KBM-7 (cell line): Measurements from ENCODE around the gene LMO1.

Experiments used
- DNase-seq: peaks from one replicate; pipeline ENCODE4 v3.0.0-alpha.2; 2015
- in situ Hi-C: fragments of 300-500 bp; cut with MboI; formaldehyde crosslinking; loops from 2 replicates; pipeline ENCODE4 v1.14.3; 2020; ENCODE audit warnings: low sequenced_read_pairs, low pct_unique_long_range_greater_than_20kb, mixed read lengths

Gene LMO1

GRCh38 chr11:8220261-8221045 lies 43.2 kb downstream of the LMO1 start:
- in situ Hi-C loops = no loop called here
- no peak for DNase-seq

GRCh38 chr11:8219257-8220021 lies 44.2 kb downstream of the LMO1 start:
- in situ Hi-C loops = no loop called here

GRCh38 chr11:8218840-8219239 lies 44.8 kb downstream of the LMO1 start:
- no peak for DNase-seq
- in situ Hi-C loops = no loop called here

More at GRCh38 chr11:8219257-8220021, 44.2 kb downstream of the LMO1 start:
- DNase-seq = peak; percentile 30

- in situ Hi-C loops = no loop called here
- DNase-seq = no peak
Observed at GRCh38 chr11:8218409-8218808, 45.3 kb downstream of the LMO1 start.

DNA sequence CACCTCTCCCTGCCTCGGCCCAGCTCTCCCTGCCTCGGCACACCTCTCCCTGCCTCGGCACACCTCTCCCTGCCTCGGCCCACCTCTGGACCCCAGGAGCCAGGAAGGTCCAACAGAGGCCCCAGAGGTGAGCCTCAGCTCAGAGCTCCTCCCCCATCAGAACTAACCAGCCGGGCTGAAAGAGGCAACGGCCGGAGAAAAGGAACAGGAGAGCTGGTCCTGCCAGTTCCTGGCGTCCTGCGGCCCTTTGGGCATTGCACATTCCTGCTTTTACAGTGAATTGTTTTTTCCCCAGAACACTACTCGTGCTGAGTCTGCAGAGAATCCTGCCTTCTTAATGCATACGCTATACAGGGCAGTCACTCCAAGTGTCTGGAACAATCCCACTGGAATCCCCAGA lies 45.8 kb downstream of the LMO1 start:
- in situ Hi-C loops = no loop called here
- no peak for DNase-seq

GRCh38 chr11:8217136-8217535 lies 46.5 kb downstream of the LMO1 start:
- no peak for DNase-seq
- in situ Hi-C loops = no loop called here

DNA sequence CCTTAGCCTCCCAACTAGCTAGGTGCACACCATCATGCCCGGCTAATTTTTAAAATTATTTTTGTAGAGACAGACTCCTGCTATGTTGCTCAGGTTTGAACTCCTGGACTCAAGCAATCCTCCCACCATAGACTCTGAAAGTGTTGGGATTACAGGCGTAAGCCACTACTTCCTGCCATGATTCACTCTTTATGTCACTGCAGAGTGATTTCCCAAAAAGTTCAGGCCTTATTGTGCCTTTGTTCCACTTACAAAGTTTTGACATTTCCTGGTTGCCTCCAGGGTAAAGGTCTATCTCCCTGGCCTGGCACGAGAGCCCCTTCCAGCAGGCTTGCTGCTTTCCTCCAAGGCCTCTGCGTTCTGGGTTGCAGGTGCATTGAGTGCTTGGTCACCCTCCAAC lies 50.3 kb downstream of the LMO1 start:
- in situ Hi-C loops = no loop called here

GRCh38 chr11:8209208-8209807 lies 54.4 kb downstream of the LMO1 start:
- peak; percentile 73 for DNase-seq
- in situ Hi-C loops = no loop called here

More for the DNA sequence above, 50.3 kb downstream of the LMO1 start:
- no peak for DNase-seq

DNA sequence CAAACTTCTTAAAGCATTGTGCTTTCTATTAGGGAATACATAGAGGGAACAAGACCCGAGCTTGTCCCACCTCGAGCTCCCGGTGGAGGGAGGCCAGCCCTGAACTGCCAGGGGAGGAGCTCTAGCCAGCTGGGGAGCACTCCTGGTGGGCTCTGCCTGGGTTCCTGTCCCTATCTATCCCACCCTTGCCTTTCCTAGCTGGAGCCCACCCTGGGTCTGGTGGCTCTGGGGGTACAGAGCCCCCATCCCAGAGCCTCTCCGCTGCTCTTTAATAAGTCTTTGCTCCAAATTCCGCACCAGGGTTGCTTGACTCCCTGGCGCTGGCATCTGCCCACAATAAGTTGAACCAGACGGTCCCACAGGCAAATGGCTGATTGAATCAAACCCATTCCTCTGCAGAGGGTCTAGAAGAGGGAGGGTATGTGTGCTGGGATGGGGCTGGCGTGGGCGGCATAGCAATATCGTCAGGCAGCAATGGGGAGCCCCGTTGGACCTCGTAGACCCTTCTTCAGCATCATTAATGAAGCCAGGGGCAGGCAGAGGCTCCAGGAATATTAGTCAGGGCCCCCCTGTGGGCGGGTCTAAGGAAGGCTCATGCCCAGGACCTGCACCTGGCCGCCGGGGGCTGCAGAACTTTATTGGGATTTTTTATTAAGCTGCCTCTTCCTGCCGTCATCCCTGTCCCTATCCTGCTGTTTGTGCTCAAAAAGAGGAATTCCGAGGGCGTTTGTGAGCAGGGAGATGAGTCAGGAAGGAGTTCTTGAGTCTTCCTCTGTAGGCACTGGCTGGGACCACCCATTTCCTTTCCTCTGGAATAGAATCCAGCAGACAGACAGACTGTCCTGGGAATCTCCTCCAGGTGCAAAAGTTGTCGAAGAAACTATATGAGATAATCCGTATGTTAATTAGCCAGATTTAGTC lies 56.3 kb downstream of the LMO1 start:
- DNase-seq = no peak
- in situ Hi-C loops = no loop called here

DNA sequence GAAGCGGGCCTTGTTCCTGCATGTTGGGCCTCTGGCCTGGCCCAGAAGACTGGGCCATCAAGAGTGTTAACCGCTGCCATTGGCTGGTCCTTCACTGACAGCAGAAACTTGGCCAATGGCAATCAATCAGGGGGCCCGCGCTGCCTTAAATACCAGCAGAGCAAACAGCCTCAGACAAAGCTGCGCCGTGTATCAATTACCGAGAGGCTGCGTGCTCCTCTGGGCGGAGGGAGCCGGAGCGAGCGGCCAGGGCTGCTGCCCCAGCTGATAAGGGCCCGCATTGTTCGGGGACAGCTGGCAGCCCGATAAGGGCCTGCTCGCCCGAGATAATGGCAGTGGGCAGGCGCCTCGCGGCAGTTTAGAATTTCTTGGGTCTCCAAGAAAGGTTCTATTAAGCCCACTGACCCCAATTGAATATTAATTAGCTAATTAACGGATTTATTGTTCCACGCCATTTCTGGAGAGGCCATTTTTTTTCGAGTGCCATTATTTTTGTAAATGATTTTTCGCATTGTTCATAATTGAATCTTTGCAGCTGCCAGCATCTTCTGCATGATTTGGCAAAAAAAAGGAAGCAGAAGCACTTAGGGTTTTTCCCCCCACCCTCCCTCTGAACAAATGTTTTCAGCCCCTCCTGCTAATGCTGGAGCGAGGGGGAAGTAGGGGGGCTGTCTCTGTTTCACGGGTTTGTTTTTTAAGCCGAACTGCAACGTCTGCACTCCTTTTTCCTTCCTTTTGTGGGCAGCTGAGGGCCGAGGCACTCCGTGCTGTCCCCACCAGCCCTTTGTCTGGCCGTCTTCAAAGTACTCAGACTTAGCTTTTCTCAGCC lies 57.2 kb downstream of the LMO1 start:
- peak; percentile 95 for DNase-seq
- in situ Hi-C loops = no loop called here

DNA sequence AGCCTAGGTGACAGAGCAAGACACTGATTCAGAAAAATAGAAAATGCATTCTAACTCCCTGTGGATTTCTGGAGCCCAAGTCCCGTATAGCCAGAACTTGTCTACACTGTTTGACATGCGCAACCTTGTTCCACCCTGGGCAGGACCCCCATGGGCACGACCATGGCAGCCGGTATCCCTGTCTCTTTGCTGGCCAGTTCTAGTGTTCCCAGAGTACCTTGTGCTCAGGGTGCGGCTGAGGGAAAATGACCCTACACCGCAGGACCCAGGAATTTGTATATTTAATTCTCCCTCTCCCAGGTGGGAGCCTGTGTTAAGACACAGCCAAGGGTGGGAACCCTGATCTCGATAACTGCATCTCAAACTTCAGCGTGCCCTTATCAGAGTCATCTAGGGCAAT lies 58.1 kb downstream of the LMO1 start:
- in situ Hi-C loops = no loop called here
- no peak for DNase-seq

- DNase-seq = no peak
- in situ Hi-C loops = no loop called here
Observed at GRCh38 chr11:8204596-8204995, 59.1 kb downstream of the LMO1 start.

GRCh38 chr11:8204025-8204424 lies 59.7 kb downstream of the LMO1 start:
- in situ Hi-C loops = no loop called here
- DNase-seq = no peak

GRCh38 chr11:8203414-8203715 lies 60.3 kb downstream of the LMO1 start:
- no peak for DNase-seq
- in situ Hi-C loops = no loop called here

GRCh38 chr11:8202516-8203413 lies 60.9 kb downstream of the LMO1 start:
- no peak for DNase-seq
- in situ Hi-C loops = no loop called here

DNA sequence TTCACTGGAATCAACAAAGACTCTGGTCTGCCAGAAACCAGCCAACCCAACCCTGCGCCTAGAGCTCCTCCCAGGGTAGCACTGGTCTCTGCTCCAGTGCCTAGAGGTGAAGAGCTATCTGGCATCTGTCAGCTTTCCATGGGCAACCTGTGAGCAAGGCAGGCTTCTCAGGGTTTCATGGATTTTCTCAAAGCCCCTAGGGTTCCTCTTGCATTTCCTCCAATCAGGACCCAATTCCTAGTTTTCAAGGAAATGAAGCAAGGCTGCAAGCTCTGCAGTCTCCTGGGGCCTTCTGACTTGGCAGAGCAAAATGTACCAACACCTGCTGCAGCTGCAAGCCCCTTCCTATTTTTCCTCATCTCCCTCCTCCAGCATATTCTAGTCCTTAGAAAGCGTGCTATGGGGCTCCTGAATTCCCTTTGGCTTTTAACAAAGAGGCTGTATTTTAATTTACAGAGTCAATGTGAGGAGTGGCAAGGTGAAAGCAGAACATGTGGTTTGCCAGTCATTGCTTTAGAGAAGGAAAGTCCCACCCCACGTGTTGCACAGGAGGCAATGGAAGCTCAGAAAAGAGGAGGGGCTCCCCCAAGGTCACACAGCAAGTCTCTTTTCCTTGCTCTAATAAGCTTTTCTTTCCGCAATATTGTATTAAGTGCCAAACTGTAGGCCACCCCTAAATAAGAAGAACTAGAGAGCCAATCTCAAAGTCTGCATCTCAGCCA lies 61.9 kb downstream of the LMO1 start:
- in situ Hi-C loops = no loop called here
- peak; percentile 48 for DNase-seq

DNA sequence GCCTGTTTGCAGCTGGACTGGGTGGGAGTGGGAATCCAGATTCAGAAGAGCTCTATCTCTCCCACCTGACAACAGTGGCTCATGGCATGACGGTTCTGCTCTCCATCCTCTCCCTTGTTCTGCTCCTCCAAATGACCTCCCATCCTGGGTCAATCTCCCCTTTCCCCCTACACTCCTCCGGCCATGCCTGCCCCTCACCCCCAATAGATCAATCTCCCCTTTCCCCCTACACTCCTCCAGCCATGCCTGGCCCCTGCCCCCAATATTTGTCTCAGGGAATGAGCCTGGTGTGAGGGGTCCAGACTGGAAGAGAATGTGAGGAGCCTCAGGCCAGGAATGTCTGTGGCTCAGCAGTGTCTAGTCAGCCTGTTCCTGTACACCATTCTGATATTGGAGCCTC lies 64.0 kb downstream of the LMO1 start:
- in situ Hi-C loops = no loop called here
- no peak for DNase-seq
